ENCODE data around the gene GID8.

DNA sequence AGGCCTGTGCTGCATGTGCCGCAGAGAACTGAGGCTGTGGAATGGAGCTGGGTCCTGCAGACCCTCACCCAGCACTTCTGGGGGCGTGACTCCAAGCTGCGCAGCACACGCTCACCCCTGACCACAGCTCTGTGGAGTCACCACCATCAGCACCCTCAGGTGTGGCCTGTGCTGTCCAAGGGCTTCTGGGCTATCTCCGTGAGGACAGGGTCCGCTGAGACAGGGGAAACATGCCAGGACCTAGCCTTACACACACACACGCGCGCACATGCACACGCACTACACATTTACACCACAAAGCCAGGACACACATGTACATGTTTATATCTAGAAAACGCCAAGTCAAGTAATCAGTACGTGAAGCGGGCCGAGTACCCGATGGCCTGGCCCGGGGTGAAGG lies 49.5 kb upstream of the GID8 start:
- TF ChIP-seq CTCF (IDR thresholded peaks at IDR 0.05), result no peak
- no peak for TF ChIP-seq POLR2AphosphoS5 (IDR thresholded peaks at IDR 0.05)
- no peak for TF ChIP-seq EP300 (IDR thresholded peaks at IDR 0.05)
